ENCODE results near the gene HSD17B1.

DNA sequence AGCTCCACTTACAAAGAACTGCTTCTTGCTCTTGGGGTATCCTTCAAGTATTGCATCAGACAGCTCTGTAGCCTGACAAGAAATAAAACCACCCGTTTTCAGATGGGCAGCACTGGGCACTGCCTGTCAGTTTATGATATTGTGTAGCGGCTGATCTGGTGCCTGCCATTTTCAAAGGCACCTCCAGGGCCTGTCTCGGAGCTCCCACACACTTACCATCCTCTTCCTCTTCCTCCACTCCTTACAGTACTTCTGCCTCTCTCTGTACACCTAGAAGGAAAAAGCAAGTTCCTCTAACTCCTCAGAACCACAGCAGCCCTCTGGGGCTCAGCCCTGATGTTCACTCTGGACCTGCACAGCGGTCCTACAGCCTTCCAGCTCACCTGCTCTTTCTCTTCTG, 20.4 kb downstream of the HSD17B1 start:
- TF ChIP-seq, protein P1, sequence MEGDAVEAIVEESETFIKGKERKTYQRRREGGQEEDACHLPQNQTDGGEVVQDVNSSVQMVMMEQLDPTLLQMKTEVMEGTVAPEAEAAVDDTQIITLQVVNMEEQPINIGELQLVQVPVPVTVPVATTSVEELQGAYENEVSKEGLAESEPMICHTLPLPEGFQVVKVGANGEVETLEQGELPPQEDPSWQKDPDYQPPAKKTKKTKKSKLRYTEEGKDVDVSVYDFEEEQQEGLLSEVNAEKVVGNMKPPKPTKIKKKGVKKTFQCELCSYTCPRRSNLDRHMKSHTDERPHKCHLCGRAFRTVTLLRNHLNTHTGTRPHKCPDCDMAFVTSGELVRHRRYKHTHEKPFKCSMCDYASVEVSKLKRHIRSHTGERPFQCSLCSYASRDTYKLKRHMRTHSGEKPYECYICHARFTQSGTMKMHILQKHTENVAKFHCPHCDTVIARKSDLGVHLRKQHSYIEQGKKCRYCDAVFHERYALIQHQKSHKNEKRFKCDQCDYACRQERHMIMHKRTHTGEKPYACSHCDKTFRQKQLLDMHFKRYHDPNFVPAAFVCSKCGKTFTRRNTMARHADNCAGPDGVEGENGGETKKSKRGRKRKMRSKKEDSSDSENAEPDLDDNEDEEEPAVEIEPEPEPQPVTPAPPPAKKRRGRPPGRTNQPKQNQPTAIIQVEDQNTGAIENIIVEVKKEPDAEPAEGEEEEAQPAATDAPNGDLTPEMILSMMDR (IDR thresholded peaks at IDR 0.05; ENCODE audit: insufficient read depth, low read length, poor library complexity, severe bottlenecking) = no peak
- no peak for TF ChIP-seq EZH2phosphoT487 (conservative IDR thresholded peaks at IDR 0.05; ENCODE audit: low read length)
